GM20000 (cell line): Measurements from ENCODE around the gene EPB41L5.

ENCODE experiments used
- DNase-seq: peaks from one replicate; pipeline ENCODE4 v3.0.0; 2012; ENCODE audit warnings: low spot score
- CTCF ChIP-seq: IDR thresholded peaks from 2 replicates; pipeline ENCODE4 v1.5.1; 2012; ENCODE audit warnings: mild to moderate bottlenecking, control low read depth; ENCODE audit errors: extremely low read depth, missing control alignments

EPB41L5 gene

GRCh38 chr2:120075545-120075944 is 62.7 kb downstream of the EPB41L5 start:
- DNase-seq, result no peak
- no peak for TF ChIP-seq CTCF

- DNase-seq, result no peak
- no peak for TF ChIP-seq CTCF
Observed at GRCh38 chr2:120077896-120078295, 65.0 kb downstream of the EPB41L5 start.

GRCh38 chr2:120079647-120080046 is 66.8 kb downstream of the EPB41L5 start:
- DNase-seq, result no peak
- TF ChIP-seq CTCF, result no peak

GRCh38 chr2:120091436-120091835 is 78.6 kb downstream of the EPB41L5 start:
- no peak for DNase-seq
- no peak for TF ChIP-seq CTCF

GRCh38 chr2:120094795-120095194 is 81.9 kb downstream of the EPB41L5 start:
- no peak for DNase-seq
- no peak for TF ChIP-seq CTCF

- DNase-seq, result no peak
- TF ChIP-seq CTCF, result no peak
Observed at GRCh38 chr2:120100627-120101026, 87.8 kb downstream of the EPB41L5 start.

GRCh38 chr2:120103723-120104467 is 91.0 kb downstream of the EPB41L5 start:
- no peak for DNase-seq
- no peak for TF ChIP-seq CTCF
